ENCODE data around the gene GSPT1.

DNA sequence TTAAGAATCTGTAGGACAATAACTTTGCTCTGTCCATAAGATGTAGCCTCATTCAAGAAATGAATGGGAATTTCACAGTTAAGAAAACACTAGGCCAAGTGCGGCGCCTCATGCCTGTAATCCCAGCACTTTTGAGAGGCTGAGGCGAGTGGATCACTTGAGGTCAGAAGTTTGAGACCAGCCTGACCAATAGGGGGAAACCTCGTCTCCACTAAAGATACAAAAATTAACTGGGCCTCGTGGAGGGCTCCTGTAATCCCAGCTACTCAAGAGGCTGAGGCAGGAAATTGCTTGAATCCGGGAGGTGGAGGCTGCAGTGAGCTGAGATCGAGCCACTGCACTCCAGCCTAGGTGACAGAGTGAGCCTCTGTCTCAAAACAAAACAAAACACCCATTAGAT lies 44.6 kb downstream of the GSPT1 start:
- TF ChIP-seq, protein P1, sequence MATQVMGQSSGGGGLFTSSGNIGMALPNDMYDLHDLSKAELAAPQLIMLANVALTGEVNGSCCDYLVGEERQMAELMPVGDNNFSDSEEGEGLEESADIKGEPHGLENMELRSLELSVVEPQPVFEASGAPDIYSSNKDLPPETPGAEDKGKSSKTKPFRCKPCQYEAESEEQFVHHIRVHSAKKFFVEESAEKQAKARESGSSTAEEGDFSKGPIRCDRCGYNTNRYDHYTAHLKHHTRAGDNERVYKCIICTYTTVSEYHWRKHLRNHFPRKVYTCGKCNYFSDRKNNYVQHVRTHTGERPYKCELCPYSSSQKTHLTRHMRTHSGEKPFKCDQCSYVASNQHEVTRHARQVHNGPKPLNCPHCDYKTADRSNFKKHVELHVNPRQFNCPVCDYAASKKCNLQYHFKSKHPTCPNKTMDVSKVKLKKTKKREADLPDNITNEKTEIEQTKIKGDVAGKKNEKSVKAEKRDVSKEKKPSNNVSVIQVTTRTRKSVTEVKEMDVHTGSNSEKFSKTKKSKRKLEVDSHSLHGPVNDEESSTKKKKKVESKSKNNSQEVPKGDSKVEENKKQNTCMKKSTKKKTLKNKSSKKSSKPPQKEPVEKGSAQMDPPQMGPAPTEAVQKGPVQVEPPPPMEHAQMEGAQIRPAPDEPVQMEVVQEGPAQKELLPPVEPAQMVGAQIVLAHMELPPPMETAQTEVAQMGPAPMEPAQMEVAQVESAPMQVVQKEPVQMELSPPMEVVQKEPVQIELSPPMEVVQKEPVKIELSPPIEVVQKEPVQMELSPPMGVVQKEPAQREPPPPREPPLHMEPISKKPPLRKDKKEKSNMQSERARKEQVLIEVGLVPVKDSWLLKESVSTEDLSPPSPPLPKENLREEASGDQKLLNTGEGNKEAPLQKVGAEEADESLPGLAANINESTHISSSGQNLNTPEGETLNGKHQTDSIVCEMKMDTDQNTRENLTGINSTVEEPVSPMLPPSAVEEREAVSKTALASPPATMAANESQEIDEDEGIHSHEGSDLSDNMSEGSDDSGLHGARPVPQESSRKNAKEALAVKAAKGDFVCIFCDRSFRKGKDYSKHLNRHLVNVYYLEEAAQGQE (IDR thresholded peaks at IDR 0.05; ENCODE audit: insufficient read depth in 1 of 2, low read depth in 2 of 2, low read length in 2 of 2) = no peak
- TF ChIP-seq SIN3A (IDR thresholded peaks at IDR 0.05; ENCODE audit: borderline replicate concordance, insufficient read depth, low read length) (no peak), POLR2AphosphoS5 (IDR thresholded peaks at IDR 0.05; ENCODE audit: low read depth, low read length) (no peak), TAF1 (IDR thresholded peaks at IDR 0.05; ENCODE audit: borderline replicate concordance, insufficient read depth, low read length) (no peak)
